BJ (cell line): ENCODE results near the gene FOXP1. TPM values are rescaled to one million over a fixed set of nuclear protein-coding genes. Genes with fewer than 3 reads are reported as not detected.

Experiments used
- CTCF ChIA-PET: fragments of 350-600 bp; formaldehyde crosslinking; extraction: SDS; loops from one replicate; lab custom pipeline; 2021; ENCODE audit warnings: antibody characterized with exemption, inconsistent platforms; lab: Yijun Ruan, JAX
- POLR2A ChIA-PET: fragments of 300-600 bp; sonication (Branson Sonifier 250); formaldehyde crosslinking; extraction: SDS; loops from one replicate; lab custom pipeline; 2021; ENCODE audit warnings: antibody characterized with exemption; lab: Charles Lee
- DNase-seq: peaks from one replicate; pipeline ENCODE4 v3.0.0-alpha.2; 2011; ENCODE audit warnings: low read depth
- H3K27me3 ChIP-seq: 2 replicates; pipeline ENCODE4 v1.6.0; 2011; ENCODE audit warnings: low read length; ENCODE audit not compliant: control insufficient read depth, insufficient read depth
- H3K36me3 ChIP-seq: 2 replicates; pipeline ENCODE4 v1.5.1; 2011; ENCODE audit warnings: low read length; ENCODE audit not compliant: control insufficient read depth, insufficient read depth
- H3K4me3 ChIP-seq: 2 replicates; pipeline ENCODE4 v1.5.1; 2011; ENCODE audit warnings: low read depth, mild to moderate bottlenecking, control low read depth, low read length
- polyA plus RNA-seq: library from polyadenylated mRNA; depleted of rRNA; stranded (reverse); fragments of >200 nt; gene quantifications from 2 replicates; pipeline ENCODE4 v1.2.3, GENCODE V29; 2011
- TF ChIP-seq, protein P1 (sequence below): IDR thresholded peaks from 2 replicates; pipeline ENCODE4 v1.5.1; 2011; ENCODE audit warnings: low read depth, mild to moderate bottlenecking, control low read depth, inconsistent platforms, low read length, moderate library complexity; ENCODE audit not compliant: insufficient read depth

Gene FOXP1
- polyA plus RNA-seq, 1 experiment = 37.0 TPM

- ChIA-PET POLR2A (no interaction called here), CTCF (interaction anchor here (1.3 kb wide), 1 partner anchor 10 kb away, joined by 3 read pairs; no protein-coding TSS in a partner anchor)
- Histone ChIP-seq H3K27me3 (no peaks in the 10 kb centered on the region), H3K36me3 (no peaks in the 10 kb centered on the region), H3K4me3 (no peak overlapping the region)
- DNase-seq = no peak
- TF ChIP-seq, protein P1, sequence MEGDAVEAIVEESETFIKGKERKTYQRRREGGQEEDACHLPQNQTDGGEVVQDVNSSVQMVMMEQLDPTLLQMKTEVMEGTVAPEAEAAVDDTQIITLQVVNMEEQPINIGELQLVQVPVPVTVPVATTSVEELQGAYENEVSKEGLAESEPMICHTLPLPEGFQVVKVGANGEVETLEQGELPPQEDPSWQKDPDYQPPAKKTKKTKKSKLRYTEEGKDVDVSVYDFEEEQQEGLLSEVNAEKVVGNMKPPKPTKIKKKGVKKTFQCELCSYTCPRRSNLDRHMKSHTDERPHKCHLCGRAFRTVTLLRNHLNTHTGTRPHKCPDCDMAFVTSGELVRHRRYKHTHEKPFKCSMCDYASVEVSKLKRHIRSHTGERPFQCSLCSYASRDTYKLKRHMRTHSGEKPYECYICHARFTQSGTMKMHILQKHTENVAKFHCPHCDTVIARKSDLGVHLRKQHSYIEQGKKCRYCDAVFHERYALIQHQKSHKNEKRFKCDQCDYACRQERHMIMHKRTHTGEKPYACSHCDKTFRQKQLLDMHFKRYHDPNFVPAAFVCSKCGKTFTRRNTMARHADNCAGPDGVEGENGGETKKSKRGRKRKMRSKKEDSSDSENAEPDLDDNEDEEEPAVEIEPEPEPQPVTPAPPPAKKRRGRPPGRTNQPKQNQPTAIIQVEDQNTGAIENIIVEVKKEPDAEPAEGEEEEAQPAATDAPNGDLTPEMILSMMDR = no peak
Observed at GRCh38 chr3:71111784-71112440, 471.6 kb downstream of the FOXP1 start.

GRCh38 chr3:71110385-71111222 lies 472.9 kb downstream of the FOXP1 start:
- ChIA-PET POLR2A (no interaction called here), CTCF (no interaction called here)
- H3K36me3 ChIP-seq = no peaks in the 10 kb centered on the region
- DNase-seq = no peak
- no peaks in the 10 kb centered on the region for H3K27me3 ChIP-seq
- TF ChIP-seq, protein P1 = no peak
- H3K4me3 ChIP-seq = no peak overlapping the region

DNA sequence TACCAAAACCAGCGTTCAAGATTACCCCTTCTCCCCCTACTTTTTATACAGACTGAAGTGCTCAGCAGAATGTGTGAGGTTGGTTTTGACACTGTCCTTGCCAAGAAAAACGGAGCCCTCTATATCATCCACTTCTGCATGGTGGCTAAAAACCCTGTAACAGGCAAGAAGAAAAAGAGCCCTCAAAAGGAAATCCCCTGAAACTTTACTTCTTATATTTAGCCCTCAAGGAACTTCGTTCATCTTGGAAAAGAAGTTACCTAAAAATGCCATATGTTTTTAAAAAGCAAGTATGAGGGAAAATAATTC lies 473.6 kb downstream of the FOXP1 start:
- DNase-seq = no peak
- TF ChIP-seq, protein P1 = no peak
- no peaks in the 10 kb centered on the region for H3K36me3 ChIP-seq
- POLR2A ChIA-PET = no interaction called here
- H3K27me3 ChIP-seq = no peaks in the 10 kb centered on the region
- CTCF ChIA-PET = no interaction called here
- H3K4me3 ChIP-seq = no peak overlapping the region

DNA sequence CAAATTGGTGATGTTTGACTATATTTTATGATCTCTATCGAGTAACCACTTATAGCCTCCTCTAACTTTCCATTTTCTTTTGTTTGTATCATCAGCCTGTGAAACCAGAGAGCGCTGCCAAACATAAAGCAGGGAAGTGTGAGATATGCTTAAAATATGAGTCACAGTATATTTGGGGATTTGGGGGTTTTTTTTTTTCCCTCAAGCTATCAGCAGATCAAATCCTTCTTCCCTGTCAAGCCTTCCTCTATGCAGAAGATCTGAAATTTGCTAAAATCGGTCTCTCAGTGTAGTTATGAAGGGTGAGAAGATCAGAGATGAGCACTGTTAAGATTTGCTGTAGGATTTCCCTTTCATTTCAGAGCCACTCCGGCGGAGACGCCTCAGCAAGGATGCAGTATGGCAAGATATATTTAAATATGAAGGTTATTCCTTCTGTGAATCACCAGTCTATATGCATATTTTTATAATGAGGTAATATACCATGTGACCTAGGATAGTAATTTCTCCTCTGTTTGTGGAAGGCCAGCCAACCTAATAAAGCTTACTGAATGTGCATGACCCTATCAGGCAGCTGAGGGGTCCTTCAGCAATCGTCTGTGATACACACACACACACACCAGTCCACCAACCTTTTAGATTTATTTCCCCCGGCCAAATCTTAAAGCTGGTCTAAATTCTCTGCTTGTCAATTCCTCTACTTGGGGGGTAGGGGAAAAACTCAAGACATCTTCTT lies 474.1 kb downstream of the FOXP1 start:
- Histone ChIP-seq H3K4me3 (no peak overlapping the region), H3K27me3 (no peaks in the 10 kb centered on the region), H3K36me3 (no peaks in the 10 kb centered on the region)
- TF ChIP-seq, protein P1 = no peak
- ChIA-PET POLR2A (no interaction called here), CTCF (no interaction called here)
- no peak for DNase-seq

GRCh38 chr3:71107926-71108325 lies 475.6 kb downstream of the FOXP1 start:
- no peak overlapping the region for H3K4me3 ChIP-seq
- POLR2A ChIA-PET = no interaction called here
- DNase-seq = no peak
- H3K36me3 ChIP-seq = no peaks in the 10 kb centered on the region
- TF ChIP-seq, protein P1 = no peak
- H3K27me3 ChIP-seq = no peaks in the 10 kb centered on the region
- CTCF ChIA-PET = interaction anchor here (0.9 kb wide), 1 partner anchor 48 kb away, joined by 3 read pairs; no protein-coding TSS in a partner anchor
